NCI-H2107 treated with DMSO at 0.1 percent for 48 hours (cell line): Measurements from ENCODE around the gene MICAL2.

Source experiments
- DNase-seq: peaks from one replicate; lab custom pipeline; 2025; ENCODE audit not compliant: unreplicated experiment; lab: John Stamatoyannopoulos, UW

The MICAL2 gene

GRCh38 chr11:12149672-12150225 lies 39.4 kb downstream of the MICAL2 start:
- no peak for DNase-seq

- DNase-seq = no peak
Measured at GRCh38 chr11:12150831-12151382, 40.5 kb downstream of the MICAL2 start.

- no peak for DNase-seq
Measured at GRCh38 chr11:12152321-12152720, 41.9 kb downstream of the MICAL2 start.

- no peak for DNase-seq
Measured at GRCh38 chr11:12154871-12155668, 44.7 kb downstream of the MICAL2 start.

- no peak for DNase-seq
Measured at GRCh38 chr11:12155696-12156095, 45.3 kb downstream of the MICAL2 start.

GRCh38 chr11:12156301-12157140 lies 46.1 kb downstream of the MICAL2 start:
- DNase-seq = no peak

GRCh38 chr11:12157241-12157661 lies 46.9 kb downstream of the MICAL2 start:
- DNase-seq = no peak

- DNase-seq = no peak
Measured at GRCh38 chr11:12158909-12159308, 48.5 kb downstream of the MICAL2 start.

- DNase-seq = no peak
Measured at GRCh38 chr11:12159351-12160099, 49.1 kb downstream of the MICAL2 start.

GRCh38 chr11:12160231-12160630 lies 49.8 kb downstream of the MICAL2 start:
- DNase-seq = no peak

- peak; percentile 43 for DNase-seq
Measured at GRCh38 chr11:12160680-12161079, 50.3 kb downstream of the MICAL2 start.

- no peak for DNase-seq
Measured at GRCh38 chr11:12161137-12161536, 50.7 kb downstream of the MICAL2 start.

- no peak for DNase-seq
Measured at GRCh38 chr11:12161603-12162350, 51.4 kb downstream of the MICAL2 start.

- no peak for DNase-seq
Measured at GRCh38 chr11:12162652-12163051, 52.3 kb downstream of the MICAL2 start.

GRCh38 chr11:12163181-12163941 lies 53.0 kb downstream of the MICAL2 start:
- no peak for DNase-seq

GRCh38 chr11:12164061-12165014 lies 53.9 kb downstream of the MICAL2 start:
- no peak for DNase-seq

GRCh38 chr11:12165237-12165875 lies 55.0 kb downstream of the MICAL2 start:
- no peak for DNase-seq
